ENCODE measurements around the gene ATP2A1.

DNA sequence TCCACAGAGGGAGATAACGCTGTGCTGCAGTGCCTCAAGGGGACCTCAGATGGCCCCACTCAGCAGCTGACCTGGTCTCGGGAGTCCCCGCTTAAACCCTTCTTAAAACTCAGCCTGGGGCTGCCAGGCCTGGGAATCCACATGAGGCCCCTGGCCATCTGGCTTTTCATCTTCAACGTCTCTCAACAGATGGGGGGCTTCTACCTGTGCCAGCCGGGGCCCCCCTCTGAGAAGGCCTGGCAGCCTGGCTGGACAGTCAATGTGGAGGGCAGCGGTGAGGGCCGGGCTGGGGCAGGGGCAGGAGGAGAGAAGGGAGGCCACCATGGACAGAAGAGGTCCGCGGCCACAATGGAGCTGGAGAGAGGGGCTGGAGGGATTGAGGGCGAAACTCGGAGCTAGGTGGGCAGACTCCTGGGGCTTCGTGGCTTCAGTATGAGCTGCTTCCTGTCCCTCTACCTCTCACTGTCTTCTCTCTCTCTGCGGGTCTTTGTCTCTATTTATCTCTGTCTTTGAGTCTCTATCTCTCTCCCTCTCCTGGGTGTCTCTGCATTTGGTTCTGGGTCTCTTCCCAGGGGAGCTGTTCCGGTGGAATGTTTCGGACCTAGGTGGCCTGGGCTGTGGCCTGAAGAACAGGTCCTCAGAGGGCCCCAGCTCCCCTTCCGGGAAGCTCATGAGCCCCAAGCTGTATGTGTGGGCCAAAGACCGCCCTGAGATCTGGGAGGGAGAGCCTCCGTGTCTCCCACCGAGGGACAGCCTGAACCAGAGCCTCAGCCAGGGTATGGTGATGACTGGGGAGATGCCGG lies 54.3 kb downstream of the ATP2A1 start:
- TF ChIP-seq, protein P1, sequence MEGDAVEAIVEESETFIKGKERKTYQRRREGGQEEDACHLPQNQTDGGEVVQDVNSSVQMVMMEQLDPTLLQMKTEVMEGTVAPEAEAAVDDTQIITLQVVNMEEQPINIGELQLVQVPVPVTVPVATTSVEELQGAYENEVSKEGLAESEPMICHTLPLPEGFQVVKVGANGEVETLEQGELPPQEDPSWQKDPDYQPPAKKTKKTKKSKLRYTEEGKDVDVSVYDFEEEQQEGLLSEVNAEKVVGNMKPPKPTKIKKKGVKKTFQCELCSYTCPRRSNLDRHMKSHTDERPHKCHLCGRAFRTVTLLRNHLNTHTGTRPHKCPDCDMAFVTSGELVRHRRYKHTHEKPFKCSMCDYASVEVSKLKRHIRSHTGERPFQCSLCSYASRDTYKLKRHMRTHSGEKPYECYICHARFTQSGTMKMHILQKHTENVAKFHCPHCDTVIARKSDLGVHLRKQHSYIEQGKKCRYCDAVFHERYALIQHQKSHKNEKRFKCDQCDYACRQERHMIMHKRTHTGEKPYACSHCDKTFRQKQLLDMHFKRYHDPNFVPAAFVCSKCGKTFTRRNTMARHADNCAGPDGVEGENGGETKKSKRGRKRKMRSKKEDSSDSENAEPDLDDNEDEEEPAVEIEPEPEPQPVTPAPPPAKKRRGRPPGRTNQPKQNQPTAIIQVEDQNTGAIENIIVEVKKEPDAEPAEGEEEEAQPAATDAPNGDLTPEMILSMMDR (IDR thresholded peaks at IDR 0.05) = no peak
- no peak for TF ChIP-seq POLR2A (IDR thresholded peaks at IDR 0.05)

Measured in uterus (tissue), 2 donors.